ENCODE results near the gene ME1.
"Not testable (repeated sequence)": the region's sequence is repeated elsewhere in the genome, so short reads cannot be mapped to it uniquely, and the experiment has no call there.

The ME1 gene

DNA sequence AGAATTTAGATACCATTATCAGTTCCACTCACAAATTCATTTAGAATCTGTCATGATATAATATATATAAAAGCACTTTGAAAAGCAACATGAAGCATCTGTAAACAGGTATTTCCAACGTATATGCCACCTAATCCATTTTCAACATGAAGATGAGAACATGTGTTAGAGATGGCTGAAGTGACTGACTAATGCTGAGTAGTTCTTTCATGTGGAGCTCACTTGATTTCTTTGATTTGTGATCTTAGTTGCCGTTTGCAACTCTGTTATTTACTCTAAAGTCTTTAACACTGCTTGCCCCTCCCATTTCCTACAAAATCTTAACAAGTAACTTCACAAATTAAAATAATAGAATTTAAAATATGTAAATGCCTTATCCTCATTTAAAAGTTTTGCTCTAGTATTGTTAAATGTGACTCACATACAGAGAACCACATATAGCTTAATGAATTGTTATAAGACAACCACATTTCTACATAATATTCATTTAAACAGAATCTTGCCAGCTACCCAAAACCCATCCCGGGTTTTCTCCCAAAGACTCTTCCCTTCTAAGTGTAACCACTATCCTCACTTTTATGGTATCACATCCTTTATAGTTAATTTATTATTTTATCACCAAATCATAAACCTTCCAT lies 78.3 kb downstream of the ME1 start:
- no peak for DNase-seq (ENCODE audit: low read depth)

DNA sequence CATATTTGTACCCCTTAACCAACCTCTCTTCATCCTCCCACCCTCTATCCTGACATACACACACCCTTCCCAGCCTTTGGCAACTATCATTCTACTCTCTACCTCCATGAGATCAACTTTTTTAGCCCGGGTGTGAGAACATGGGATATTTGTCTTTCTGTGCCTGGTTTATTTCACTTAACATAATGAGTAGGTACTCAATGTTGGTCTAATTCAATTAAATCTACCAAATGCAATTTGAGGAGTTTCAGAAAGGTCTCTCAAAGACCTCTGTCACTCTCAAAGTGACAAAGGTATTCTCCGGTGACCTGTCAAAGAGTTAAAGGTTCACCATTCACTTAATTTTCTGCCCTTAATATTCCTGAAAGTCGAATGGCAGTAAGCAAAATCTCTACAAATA lies 87.7 kb downstream of the ME1 start:
- no peak for DNase-seq (ENCODE audit: low read depth)

DNA sequence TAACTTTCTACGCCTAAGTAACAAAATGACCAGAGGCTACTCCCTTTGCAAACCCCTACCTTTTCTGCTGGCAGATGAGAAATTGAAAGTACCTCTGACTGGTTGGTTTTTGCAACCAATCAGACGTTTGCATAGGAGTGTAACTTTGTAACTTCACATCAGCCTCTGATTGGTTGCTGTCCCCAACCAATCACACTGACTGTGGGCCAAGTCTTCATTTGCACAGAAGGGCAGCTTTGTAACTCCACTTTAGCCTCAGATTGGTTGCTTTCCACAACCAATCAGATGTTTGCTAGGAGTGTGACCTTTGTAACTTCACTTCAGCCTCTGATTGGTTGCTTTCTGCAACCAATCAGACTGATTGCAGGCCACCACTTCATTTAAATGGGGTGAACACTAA lies 89.1 kb downstream of the ME1 start:
- DNase-seq (ENCODE audit: low read depth), result no peak

DNA sequence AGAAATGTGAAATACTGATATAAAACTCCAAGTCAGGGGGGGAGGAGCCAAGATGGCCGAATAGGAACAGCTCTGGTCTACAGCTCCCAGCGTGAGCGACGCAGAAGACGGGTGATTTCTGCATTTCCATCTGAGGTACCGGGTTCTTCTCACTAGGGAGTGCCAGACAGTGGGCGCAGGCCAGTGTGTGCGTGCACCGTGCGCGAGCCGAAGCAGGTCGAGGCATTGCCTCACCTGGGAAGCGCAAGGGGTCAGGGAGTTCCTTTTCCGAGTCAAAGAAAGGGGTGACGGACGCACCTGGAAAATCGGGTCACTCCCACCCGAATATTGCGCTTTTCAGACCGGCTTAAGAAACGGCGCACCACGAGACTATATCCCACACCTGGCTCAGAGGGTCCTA lies 96.9 kb downstream of the ME1 start:
- not testable (repeated sequence) for DNase-seq (ENCODE audit: low read depth)

DNA sequence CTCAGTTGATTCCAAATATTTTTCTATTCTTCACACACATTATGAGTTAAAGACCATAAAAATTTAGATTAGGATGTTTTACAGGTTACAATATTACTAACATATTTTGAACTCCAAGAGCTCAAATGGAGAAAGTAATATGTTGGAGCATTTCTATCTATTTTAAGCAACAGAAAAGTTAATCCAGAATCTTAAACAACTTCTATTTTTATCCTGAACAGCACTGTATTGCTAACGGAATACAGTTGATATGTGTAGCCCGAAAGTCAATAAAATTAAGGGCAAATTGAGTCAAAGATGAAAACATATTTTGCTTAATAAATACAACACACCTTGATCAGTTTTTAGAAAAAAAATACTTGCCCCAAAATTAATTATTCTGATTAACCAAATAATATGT lies 97.4 kb downstream of the ME1 start:
- no peak for DNase-seq (ENCODE audit: low read depth)

DNA sequence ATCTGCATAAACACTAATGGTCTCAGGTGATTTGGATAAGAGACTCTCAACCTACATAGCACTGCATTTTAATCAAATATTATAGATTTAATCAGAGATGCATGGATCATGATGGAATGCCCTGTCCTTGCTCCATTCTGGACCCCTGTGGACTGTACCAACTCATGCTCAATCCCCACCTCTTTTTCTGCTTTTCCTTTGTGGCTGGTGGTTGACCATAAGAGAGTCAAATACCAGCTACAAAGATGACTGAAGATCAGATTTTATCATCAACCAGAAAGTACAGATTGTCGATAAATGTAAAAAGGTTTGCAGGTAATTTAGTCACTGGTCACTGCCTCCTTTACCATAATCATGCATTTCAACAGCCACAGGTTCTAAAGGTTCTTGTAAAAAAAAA lies 116.2 kb downstream of the ME1 start:
- DNase-seq (ENCODE audit: low read depth), result no peak

DNA sequence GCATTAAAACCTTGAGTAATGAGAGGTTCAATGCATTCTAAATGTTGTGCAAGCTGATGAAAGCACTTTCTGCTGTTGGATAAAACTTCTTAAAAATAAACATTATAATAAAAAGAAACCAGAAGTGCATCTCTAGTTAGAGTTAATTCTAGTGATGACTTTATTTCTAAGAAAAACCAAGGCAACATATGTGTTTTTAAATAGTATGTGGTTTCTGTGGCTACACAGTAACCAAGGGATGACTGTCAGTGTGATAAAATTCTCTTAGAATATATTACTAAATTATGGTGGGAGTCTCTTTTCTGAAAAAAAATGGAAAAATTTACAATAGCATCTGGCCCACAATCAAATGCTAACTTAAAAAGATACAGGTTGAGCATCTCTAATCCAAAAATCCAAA lies 117.0 kb downstream of the ME1 start:
- no peak for DNase-seq (ENCODE audit: low read depth)

DNA sequence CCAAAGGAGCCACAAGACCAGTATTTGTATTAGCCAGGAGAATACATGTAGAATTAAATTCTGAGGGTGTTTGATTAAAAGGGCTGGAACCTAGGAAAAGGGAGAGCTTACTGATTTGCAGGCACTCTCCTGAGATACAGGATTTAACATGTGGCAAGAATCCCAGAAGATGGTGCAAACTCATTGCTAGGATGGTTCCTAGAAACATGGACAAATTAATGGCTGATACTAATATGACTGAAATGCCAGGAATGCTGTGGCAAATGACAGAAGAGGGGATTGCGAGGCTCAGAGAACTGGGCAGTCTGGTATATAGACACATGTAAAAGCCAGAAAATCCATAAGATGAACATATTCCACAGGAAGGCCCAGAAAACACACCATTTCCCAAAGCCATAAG lies 119.6 kb downstream of the ME1 start:
- DNase-seq (ENCODE audit: low read depth), result no peak

DNA sequence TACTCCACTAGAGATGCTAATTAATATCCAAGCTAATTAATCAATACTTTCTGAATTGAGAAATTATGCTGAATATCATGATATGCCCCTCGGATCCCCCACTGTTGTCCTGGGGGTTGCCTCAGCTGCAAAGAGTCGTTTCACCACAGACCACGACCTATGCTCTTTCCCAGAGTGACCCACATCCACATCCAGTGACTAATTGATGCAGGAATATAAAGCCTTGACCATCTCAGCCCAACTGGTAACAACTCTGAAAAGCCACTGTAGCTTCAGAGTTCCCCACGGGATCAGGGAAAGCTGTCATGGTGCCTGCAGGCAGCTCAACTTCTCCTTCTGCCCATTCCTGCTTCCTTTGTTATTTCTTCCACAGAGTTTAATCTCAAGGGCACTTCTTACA lies 120.8 kb downstream of the ME1 start:
- no peak for DNase-seq (ENCODE audit: low read depth)

DNA sequence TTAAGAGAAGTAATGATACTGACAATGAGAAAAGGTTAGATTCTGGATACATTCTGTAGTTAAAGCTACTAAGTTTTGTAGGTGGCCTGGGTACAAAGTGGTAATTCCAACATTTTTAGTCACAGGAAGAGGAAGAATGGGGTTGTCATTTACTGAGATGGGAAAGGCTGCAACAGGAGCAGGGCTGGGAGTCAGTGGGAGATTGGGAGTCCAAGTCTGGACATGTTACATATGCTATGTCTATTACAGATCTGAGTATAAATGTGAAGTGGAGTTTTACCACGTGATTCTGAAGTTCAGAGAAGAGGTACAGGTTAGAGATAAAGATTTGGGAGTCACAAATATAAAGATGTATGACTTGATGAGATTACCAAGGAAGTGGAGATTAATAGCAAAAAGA lies 121.5 kb downstream of the ME1 start:
- no peak for DNase-seq (ENCODE audit: low read depth)

DNA sequence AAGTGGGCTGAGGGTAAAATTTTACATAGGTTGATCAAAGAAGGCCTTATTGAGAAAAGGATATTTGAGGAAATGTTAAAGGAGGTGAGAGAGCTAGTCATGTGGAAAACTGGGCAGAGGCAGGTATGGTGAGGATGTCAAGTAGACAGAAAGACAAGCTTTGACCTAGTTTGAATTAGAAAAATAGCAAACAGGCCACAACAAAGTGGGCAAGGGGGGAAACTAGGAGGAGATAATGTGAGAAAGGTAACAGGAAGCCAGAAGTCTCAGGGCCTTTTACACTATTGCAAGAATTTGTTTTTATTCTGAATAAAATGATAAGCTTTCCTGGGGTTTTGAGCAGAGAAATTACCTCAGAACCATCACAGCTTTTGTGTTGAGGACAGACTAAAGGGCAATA lies 122.0 kb downstream of the ME1 start:
- DNase-seq (ENCODE audit: low read depth), result no peak

DNA sequence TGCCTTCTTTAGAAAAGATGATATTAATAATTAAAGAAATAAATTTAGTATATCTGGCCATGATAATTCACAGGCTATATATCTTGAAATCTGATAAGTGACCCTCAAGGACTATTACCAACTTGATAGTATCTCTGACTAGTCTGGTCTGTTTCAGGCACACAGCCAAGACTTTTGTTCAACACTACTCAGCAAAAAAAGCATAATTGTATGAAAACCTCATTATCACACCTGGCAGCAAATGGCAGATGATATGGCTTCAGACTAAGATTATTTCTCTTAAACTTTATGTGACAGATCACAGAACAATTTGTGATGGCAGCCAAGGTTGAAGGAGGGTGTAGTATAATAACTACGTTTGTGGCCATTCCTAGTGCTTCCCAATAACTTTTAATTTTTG lies 123.0 kb downstream of the ME1 start:
- DNase-seq (ENCODE audit: low read depth), result no peak

DNA sequence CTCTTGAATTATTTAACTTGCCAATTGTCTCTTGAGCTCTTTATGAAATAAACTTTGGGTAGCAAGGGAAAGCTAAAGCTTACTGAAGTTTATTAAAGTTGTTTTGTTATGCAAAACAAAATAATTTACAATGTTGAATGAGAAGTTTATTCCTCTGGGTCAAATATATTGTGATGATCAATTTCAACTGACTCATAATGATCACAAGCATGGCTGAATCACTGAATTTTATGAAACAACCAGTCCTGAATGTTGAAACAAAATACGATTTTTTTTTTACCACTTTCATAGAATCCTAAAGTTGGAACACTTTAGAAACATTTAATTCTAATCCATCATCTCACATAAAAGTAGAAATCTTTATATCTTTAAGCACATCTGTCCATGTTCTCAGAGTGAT lies 127.4 kb downstream of the ME1 start:
- no peak for DNase-seq (ENCODE audit: low read depth)

DNA sequence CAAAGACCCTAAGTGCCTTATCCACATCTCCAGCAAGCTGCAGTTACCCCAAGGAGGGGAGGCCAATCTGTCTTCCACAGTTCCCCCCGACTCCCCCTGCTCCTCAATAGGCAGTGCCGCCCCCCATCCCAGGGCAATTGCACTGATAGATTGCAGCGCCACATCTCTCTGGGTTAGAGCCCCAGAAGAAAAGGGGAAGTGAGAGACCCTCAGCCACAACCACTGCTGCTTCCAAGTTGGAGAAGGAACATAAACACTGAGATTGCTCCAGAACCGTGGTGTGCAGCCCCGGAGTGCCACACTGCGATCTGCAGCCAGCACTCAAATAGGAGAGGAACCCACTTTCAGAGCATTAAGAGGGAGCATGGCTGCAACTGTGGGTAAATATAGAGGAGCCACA lies 136.2 kb downstream of the ME1 start:
- DNase-seq (ENCODE audit: low read depth), result no peak

DNA sequence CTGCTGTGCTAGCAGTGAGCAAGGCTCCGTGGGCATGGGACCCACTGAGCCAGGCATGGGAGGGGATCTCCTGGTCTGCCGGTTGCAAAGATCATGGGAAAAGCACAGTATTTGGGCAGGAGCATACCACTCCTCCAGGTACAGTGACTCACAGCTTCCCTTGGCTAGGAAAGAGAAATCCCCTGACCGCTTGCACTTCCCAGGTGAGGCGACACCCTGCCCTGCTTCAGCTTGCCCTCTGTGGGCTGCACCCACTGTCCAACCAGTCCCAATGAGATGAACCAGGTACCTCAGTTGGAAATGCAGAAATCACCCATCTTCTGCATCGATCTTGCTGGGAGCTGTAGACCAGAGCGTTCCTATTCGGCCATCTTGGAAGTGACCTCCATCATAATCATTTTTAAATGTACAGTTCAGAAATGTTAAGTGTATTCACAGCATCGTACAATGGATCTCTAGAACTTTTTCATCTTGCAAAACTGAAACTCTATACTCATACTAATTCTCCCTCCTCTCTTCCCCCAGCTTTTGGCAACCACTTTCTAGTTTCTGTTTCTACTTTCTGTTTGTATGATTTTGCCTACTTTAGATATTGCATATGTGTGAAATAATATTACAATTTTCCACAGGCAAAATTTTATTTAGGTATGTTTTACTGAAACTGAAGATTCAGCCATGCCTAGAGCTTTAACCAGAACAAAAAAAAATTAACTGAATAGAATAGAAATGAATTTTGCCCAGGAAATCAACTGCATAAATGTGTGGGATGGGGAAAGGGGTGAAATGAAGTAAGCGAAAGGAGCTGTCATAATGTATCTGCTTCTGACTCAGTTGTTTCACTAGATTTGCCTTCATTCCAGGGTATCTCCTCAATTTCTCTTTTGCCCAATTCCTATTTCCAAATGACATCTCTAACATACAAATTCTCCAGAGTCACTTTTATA lies 137.7 kb downstream of the ME1 start:
- no peak for DNase-seq (ENCODE audit: low read depth)

DNA sequence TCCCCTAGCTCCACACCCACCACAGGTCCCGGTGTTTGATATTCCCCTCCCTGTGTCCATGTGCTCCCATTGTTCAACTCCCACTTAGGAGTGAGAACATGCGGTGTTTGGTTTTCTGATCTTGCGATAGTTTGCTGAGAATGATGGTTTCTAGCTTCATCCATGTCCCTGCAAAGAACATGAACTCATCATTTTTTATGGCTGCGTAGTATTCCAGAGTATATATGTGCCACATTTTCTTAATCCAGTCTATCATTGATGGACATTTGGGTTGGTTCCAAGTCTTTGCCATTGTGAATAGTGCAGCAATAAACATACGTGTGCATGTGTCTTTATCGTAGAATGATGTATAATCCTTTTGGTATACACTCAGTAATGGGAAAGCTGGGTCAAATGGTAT lies 143.6 kb downstream of the ME1 start:
- DNase-seq (ENCODE audit: low read depth), result not testable (repeated sequence)

DNA sequence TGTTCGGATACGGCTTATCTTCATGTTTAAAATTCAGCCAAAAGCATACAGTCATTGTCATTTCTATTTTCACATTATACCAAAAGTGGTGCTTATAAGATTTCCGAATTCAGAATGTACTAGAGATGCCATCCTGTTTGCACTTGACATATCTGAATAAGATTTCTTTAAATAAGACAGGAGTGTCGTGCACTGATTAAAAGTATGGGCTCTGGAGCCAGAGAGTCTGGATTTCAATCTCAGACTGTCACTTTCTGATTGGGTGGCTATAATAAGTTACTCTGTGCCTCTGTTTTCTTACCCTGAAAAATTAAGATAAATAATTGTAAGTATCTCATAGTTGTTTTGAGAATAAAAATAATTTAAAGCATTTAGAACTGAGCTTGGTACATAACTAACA lies 144.9 kb downstream of the ME1 start:
- DNase-seq (ENCODE audit: low read depth), result no peak

DNA sequence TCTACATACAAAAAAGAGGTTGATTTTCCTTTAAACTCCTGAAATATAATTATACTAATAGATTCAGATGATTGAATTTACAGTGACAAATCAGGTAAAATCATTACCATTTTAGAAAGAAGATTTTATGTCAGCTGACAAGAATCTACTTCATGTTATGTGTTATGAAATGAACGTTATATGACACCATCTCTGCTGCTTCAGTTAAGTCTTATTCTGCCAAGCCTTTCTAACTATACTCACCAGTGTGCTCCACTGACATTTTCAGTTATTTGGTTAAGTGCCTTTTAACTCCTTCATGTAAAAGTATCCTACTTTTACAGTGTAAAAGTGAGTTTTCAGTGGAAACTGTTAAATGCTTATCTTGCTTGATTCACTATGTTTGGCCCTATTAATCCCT lies 157.3 kb downstream of the ME1 start:
- DNase-seq (ENCODE audit: low read depth), result peak; percentile 6

DNA sequence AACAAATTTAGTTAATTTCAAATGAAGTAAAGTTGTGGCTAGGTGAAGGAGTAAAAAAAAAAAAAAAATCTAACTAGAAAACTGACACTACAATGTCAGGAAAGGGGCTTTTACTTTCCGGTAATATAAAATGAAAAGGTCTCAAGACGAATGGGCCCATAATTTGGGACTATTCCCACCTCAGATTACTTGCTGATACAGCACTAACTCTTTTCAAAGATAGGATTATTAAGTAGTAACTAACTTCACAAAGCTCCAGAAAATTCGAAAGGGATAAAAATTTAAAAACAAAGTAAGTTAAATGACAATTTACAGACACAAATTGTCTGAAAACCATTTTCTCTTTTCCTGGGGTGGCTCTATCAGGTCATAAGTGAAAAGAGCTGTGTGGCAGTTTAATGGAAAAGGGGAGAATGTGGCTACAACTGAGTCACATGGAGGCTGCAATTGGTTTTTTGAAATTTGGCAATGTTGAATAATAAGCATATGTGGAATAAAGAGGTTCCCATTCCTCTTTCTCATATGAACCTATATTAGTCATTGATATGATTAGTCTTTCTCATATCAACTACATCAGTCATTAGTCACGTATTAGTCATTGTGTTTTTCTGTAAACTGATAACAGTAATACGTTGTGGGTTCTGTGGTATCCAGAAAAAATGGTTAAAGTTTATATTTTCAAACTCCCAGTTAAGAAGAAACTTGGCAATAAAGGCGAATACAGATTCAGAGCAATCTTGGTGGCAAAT lies 159.7 kb downstream of the ME1 start:
- peak; percentile 13 for DNase-seq (ENCODE audit: low read depth)

DNA sequence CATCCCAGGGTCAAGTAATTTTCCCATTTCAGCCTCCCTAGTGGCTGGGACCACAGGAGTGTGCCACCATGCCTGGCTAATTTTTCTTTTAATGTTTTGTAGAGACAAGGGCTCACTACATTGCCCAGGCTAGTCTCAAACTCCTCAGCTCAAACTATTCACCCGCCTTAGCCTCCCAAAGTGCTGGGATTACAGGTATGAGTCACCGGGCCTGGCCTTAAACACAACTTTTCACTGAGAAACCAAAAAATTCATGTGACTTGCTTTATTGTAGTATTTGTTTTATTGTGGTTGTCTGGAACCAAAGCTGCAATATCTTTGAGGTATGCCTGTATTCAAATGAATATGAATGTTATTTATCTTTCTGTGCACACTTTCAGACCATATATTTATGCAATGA lies 165.5 kb downstream of the ME1 start:
- no peak for DNase-seq (ENCODE audit: low read depth)

DNA sequence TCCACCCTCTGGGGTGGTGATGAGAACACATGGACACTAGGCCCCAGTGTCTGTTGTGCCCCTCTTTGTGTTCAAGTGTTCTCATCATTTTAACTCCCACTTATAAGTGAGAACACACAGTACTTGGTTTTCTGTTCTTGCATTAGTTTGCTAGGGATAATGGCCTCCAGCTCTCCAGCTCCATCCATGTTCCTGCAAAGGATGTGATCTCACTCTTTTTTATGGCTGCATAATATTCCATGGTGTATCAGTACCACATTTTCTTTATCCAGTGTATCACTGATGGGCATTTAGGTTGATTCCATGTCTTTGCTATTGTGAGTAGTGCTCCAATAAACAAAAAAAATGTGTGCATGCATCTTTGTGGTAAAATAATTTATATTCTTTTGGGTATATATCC lies 170.3 kb downstream of the ME1 start:
- DNase-seq (ENCODE audit: low read depth), result no peak

DNA sequence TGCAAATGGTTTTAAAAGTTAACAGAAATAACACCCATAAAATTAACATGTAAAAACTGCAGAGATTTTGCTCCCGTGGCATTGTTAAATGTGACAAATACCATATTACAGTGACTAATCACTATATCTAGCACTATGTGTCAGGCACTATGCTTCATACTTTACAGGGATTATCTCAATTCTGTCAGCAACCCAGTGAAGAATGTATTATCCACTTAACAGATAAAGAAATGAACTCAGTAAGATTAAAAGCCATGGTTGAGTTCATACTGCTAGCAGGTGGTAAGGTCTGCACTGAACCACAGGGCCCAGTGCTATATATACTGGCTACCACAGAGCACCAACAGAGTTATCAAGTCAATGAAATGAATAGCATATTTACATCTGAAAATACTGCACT lies 172.3 kb downstream of the ME1 start:
- DNase-seq (ENCODE audit: low read depth), result no peak

DNA sequence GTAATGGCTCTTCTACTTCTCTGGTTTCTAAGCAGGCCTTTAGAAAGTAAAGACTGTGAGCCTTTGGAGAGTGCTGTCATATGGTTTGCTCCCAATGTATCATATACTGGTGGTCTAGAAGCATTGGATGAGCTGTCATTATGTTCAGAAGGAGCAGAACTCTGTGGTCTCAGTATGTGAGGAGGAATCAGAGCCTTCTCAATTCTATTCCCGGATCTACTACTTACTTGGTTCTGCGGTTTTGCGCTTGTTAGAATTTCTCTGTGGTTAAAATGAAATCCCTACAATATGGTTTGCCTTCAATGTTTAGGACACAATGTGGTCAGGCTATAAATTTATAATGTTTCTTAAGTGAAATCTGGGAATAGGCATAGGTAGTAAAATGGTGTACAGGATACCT lies 173.1 kb downstream of the ME1 start:
- no peak for DNase-seq (ENCODE audit: low read depth)
